ENCODE measurements around the gene EPSTI1. TPM values are rescaled to one million over a fixed set of nuclear protein-coding genes. Genes with fewer than 3 reads are reported as not detected.
"Not testable (repeated sequence)": the region's sequence is repeated elsewhere in the genome, so short reads cannot be mapped to it uniquely, and the experiment has no call there.

Gene EPSTI1
- polyA plus RNA-seq (2013): 20.9 and 23.0 TPM in 2 replicates

- peak within 1 kb of the TSS; percentile 69 for H3K18ac ChIP-seq (ENCODE audit: low read length)
- no peak within 1 kb of the TSS for H3K23ac ChIP-seq (ENCODE audit: low read length)
- H2BK12ac ChIP-seq (ENCODE audit: low read length): peak within 1 kb of the TSS; percentile 99
- peak; percentile 79 to 87 for DNase-seq
- peaks cover 9 to 11% of the 10 kb centered on the region in 2 experiments for H3K4me1 ChIP-seq (ENCODE audit: control insufficient read depth in 1 of 2, insufficient read depth in 2 of 2, low read length in 2 of 2)
- H3K9me3 ChIP-seq (ENCODE audit: insufficient read depth, low read depth, low read length): no peaks in the 10 kb centered on the region
- peak within 1 kb of the TSS; percentile 94 for H3K4ac ChIP-seq (ENCODE audit: low read depth, low read length)
- WGBS (ENCODE audit: extremely low coverage, insufficient coverage, insufficient read length): no CpG with 5 or more reads among the region's 45 CpGs
- peak within 1 kb of the TSS; percentile 91 for H3K14ac ChIP-seq (ENCODE audit: low read length)
- H4K91ac ChIP-seq (ENCODE audit: low read depth, low read length): peak within 1 kb of the TSS; percentile 99
- peak within 1 kb of the TSS; percentile 50 for H3K9ac ChIP-seq (ENCODE audit: low read length)
- peak within 1 kb of the TSS; percentile 93 for H3K27ac ChIP-seq (ENCODE audit: low read depth, low read length)
- H3K4me2 ChIP-seq (ENCODE audit: low read length): peak within 1 kb of the TSS; percentile 58
- H2AK5ac ChIP-seq (ENCODE audit: low read length): peak within 1 kb of the TSS; percentile 57
- no peaks in the 10 kb centered on the region for H3K36me3 ChIP-seq (ENCODE audit: control insufficient read depth in 1 of 2, insufficient read depth in 2 of 2, low read length in 2 of 2)
- H2BK120ac ChIP-seq (ENCODE audit: insufficient read depth, low read length, poor library complexity): peak within 1 kb of the TSS; percentile 98
- peak within 1 kb of the TSS; percentile 58 for H3K4me3 ChIP-seq (ENCODE audit: low read depth, low read length)
- peak within 1 kb of the TSS; percentile 92 for H2AFZ ChIP-seq (ENCODE audit: insufficient read depth, low read length, poor library complexity)
- H3K27me3 ChIP-seq (ENCODE audit: insufficient read depth, low read length): no peaks in the 10 kb centered on the region
- peaks cover 3% of the 10 kb centered on the region for H3K79me2 ChIP-seq (ENCODE audit: control insufficient read depth, insufficient read depth, low read length, poor library complexity)
- H3K79me1 ChIP-seq (ENCODE audit: low read length): peaks cover 22% of the 10 kb centered on the region
- peak within 1 kb of the TSS; percentile 87 for H4K12ac ChIP-seq (ENCODE audit: low read depth, low read length)
- H2BK5ac ChIP-seq (ENCODE audit: low read depth, low read length, poor library complexity): peak within 1 kb of the TSS; percentile 97
- peak within 1 kb of the TSS; percentile 90 for H4K8ac ChIP-seq (ENCODE audit: low read depth, low read length)
These were observed at the start of gene EPSTI1 for GRCh38 chr13:42991898-42992763. Gene EPSTI1, minus strand, starts transcription at chr13:42992241. Its CDS starts 76 bp downstream, at chr13:42992165.

GRCh38 chr13:43041369-43041921 lies 49.4 kb upstream of the EPSTI1 start:
- H3K9me3 ChIP-seq (ENCODE audit: insufficient read depth, low read depth, low read length): no peaks in the 10 kb centered on the region
- no peak overlapping the region for H3K18ac ChIP-seq (ENCODE audit: low read length)
- H2AK5ac ChIP-seq (ENCODE audit: low read length): no peak overlapping the region
- H3K27me3 ChIP-seq (ENCODE audit: insufficient read depth, low read length): no peaks in the 10 kb centered on the region
- H3K79me1 ChIP-seq (ENCODE audit: low read length): peaks cover 31% of the 10 kb centered on the region
- H3K14ac ChIP-seq (ENCODE audit: low read length): no peak overlapping the region
- WGBS (ENCODE audit: extremely low coverage, insufficient coverage, insufficient read length): no CpG with 5 or more reads among the region's 1 CpG
- H3K4ac ChIP-seq (ENCODE audit: low read depth, low read length): no peak overlapping the region
- H3K4me1 ChIP-seq (ENCODE audit: control insufficient read depth in 1 of 2, insufficient read depth in 2 of 2, low read length in 2 of 2): peaks cover 9 to 13% of the 10 kb centered on the region in 2 experiments
- no peak overlapping the region for H4K91ac ChIP-seq (ENCODE audit: low read depth, low read length)
- H3K27ac ChIP-seq (ENCODE audit: low read depth, low read length): peak overlapping the region; percentile 36
- H3K4me2 ChIP-seq (ENCODE audit: low read length): no peak overlapping the region
- H2BK5ac ChIP-seq (ENCODE audit: low read depth, low read length, poor library complexity): peak overlapping the region; percentile 6
- H2BK12ac ChIP-seq (ENCODE audit: low read length): peak overlapping the region; percentile 54
- no peak overlapping the region for H4K12ac ChIP-seq (ENCODE audit: low read depth, low read length)
- peak overlapping the region; percentile 53 for H2BK120ac ChIP-seq (ENCODE audit: insufficient read depth, low read length, poor library complexity)
- no peak overlapping the region for H3K23ac ChIP-seq (ENCODE audit: low read length)
- peaks cover 1% of the 10 kb centered on the region for H3K79me2 ChIP-seq (ENCODE audit: control insufficient read depth, insufficient read depth, low read length, poor library complexity)
- no peaks in the 10 kb centered on the region for H3K36me3 ChIP-seq (ENCODE audit: control insufficient read depth in 1 of 2, insufficient read depth in 2 of 2, low read length in 2 of 2)
- no peak for DNase-seq
- H3K9ac ChIP-seq (ENCODE audit: low read length): no peak overlapping the region
- H2AFZ ChIP-seq (ENCODE audit: insufficient read depth, low read length, poor library complexity): no peak overlapping the region
- no peak overlapping the region for H3K4me3 ChIP-seq (ENCODE audit: low read depth, low read length)
- H4K8ac ChIP-seq (ENCODE audit: low read depth, low read length): no peak overlapping the region

- Histone ChIP-seq H3K4me1 (ENCODE audit: control insufficient read depth in 1 of 2, insufficient read depth in 2 of 2, low read length in 2 of 2) (peaks cover 11 to 16% of the 10 kb centered on the region in 2 experiments), H2BK120ac (ENCODE audit: insufficient read depth, low read length, poor library complexity) (peak overlapping the region; percentile 90), H4K91ac (ENCODE audit: low read depth, low read length) (peak overlapping the region; percentile 56), H3K27ac (ENCODE audit: low read depth, low read length) (peak overlapping the region; percentile 53), H3K14ac (ENCODE audit: low read length) (peak overlapping the region; percentile 45), H3K79me1 (ENCODE audit: low read length) (peaks cover 29% of the 10 kb centered on the region), H2BK5ac (ENCODE audit: low read depth, low read length, poor library complexity) (peak overlapping the region; percentile 8)
- not testable (repeated sequence) for H3K4me2 ChIP-seq (ENCODE audit: low read length); H4K8ac ChIP-seq (ENCODE audit: low read depth, low read length); H3K36me3 ChIP-seq (ENCODE audit: control insufficient read depth in 1 of 2, insufficient read depth in 2 of 2, low read length in 2 of 2); H2AK5ac ChIP-seq (ENCODE audit: low read length); H2AFZ ChIP-seq (ENCODE audit: insufficient read depth, low read length, poor library complexity); H3K79me2 ChIP-seq (ENCODE audit: control insufficient read depth, insufficient read depth, low read length, poor library complexity); H3K9me3 ChIP-seq (ENCODE audit: insufficient read depth, low read depth, low read length); H3K27me3 ChIP-seq (ENCODE audit: insufficient read depth, low read length); H2BK12ac ChIP-seq (ENCODE audit: low read length); H3K18ac ChIP-seq (ENCODE audit: low read length); H3K4ac ChIP-seq (ENCODE audit: low read depth, low read length); H4K12ac ChIP-seq (ENCODE audit: low read depth, low read length); H3K4me3 ChIP-seq (ENCODE audit: low read depth, low read length); H3K9ac ChIP-seq (ENCODE audit: low read length); H3K23ac ChIP-seq (ENCODE audit: low read length)
- WGBS (ENCODE audit: extremely low coverage, insufficient coverage, insufficient read length): no CpG with 5 or more reads among the region's 13 CpGs
- DNase-seq: peak in 1 of 2 donors; percentile 52
These were observed 48.7 kb upstream of the EPSTI1 start for GRCh38 chr13:43040581-43041368.

GRCh38 chr13:43039966-43040365 lies 47.9 kb upstream of the EPSTI1 start:
- Histone ChIP-seq H4K91ac (ENCODE audit: low read depth, low read length) (peak overlapping the region; percentile 66), H3K9me3 (ENCODE audit: insufficient read depth, low read depth, low read length) (no peaks in the 10 kb centered on the region), H4K12ac (ENCODE audit: low read depth, low read length) (no peak overlapping the region), H3K79me1 (ENCODE audit: low read length) (peaks cover 24% of the 10 kb centered on the region), H3K4me3 (ENCODE audit: low read depth, low read length) (no peak overlapping the region), H2AFZ (ENCODE audit: insufficient read depth, low read length, poor library complexity) (no peak overlapping the region), H3K4me1 (ENCODE audit: control insufficient read depth in 1 of 2, insufficient read depth in 2 of 2, low read length in 2 of 2) (peaks cover 11 to 12% of the 10 kb centered on the region in 2 experiments), H3K79me2 (ENCODE audit: control insufficient read depth, insufficient read depth, low read length, poor library complexity) (peaks cover 1% of the 10 kb centered on the region), H3K23ac (ENCODE audit: low read length) (no peak overlapping the region), H3K18ac (ENCODE audit: low read length) (no peak overlapping the region), H2BK5ac (ENCODE audit: low read depth, low read length, poor library complexity) (no peak overlapping the region), H2BK120ac (ENCODE audit: insufficient read depth, low read length, poor library complexity) (peak overlapping the region; percentile 72), H4K8ac (ENCODE audit: low read depth, low read length) (no peak overlapping the region), H3K4me2 (ENCODE audit: low read length) (no peak overlapping the region), H3K14ac (ENCODE audit: low read length) (peak overlapping the region; percentile 7), H3K9ac (ENCODE audit: low read length) (no peak overlapping the region), H2AK5ac (ENCODE audit: low read length) (no peak overlapping the region), H3K27ac (ENCODE audit: low read depth, low read length) (no peak overlapping the region), H2BK12ac (ENCODE audit: low read length) (peak overlapping the region; percentile 69), H3K27me3 (ENCODE audit: insufficient read depth, low read length) (no peaks in the 10 kb centered on the region), H3K4ac (ENCODE audit: low read depth, low read length) (no peak overlapping the region), H3K36me3 (ENCODE audit: control insufficient read depth in 1 of 2, insufficient read depth in 2 of 2, low read length in 2 of 2) (peaks cover 0 to 3% of the 10 kb centered on the region in 2 experiments)
- no CpG with 5 or more reads among the region's 2 CpGs for WGBS (ENCODE audit: extremely low coverage, insufficient coverage, insufficient read length)
- no peak for DNase-seq

Data from trophoblast cell (in vitro differentiated cells and primary cell).